Hypothalamus (tissue), 51 donors: ENCODE measurements around the gene ZNF777.
A peak's percentile ranks its signal among the peaks of the same experiment; 100 is the strongest.
"Not testable (repeated sequence)": the region's sequence is repeated elsewhere in the genome, so short reads cannot be mapped to it uniquely, and the experiment has no call there.

ENCODE experiments used
- DNase-seq, 51 donors: peaks; one replicate each; lab custom pipeline; 2025; lab: John Stamatoyannopoulos, UW

ZNF777 gene

GRCh38 chr7:149422162-149422913, 38.5 kb downstream of the ZNF777 start:
- DNase-seq, result peak in 22 of 51 donors; percentile 14 to 63 (median 32)

GRCh38 chr7:149420006-149420405, 40.9 kb downstream of the ZNF777 start:
- no peak for DNase-seq

GRCh38 chr7:149415391-149416071, 45.3 kb downstream of the ZNF777 start:
- peak in 2 of 51 donors; percentile 30 to 44 for DNase-seq

- DNase-seq, result peak in 36 of 51 donors; percentile 15 to 75 (median 50)
Observed at GRCh38 chr7:149414745-149415390, 46.0 kb downstream of the ZNF777 start.

GRCh38 chr7:149414171-149414570, 46.7 kb downstream of the ZNF777 start:
- DNase-seq, result no peak

- DNase-seq, result not testable (repeated sequence)
Observed at GRCh38 chr7:149413083-149413482, 47.8 kb downstream of the ZNF777 start.

GRCh38 chr7:149409895-149410294, 51.0 kb downstream of the ZNF777 start:
- no peak for DNase-seq

GRCh38 chr7:149404825-149405224, 56.0 kb downstream of the ZNF777 start:
- DNase-seq, result no peak

- no peak for DNase-seq
Observed at GRCh38 chr7:149404396-149404795, 56.5 kb downstream of the ZNF777 start.

- DNase-seq, result no peak
Observed at GRCh38 chr7:149398195-149398820, 62.6 kb downstream of the ZNF777 start.

GRCh38 chr7:149397470-149398043, 63.3 kb downstream of the ZNF777 start:
- DNase-seq, result no peak

- not testable (repeated sequence) for DNase-seq
Observed at GRCh38 chr7:149388550-149389335, 72.1 kb downstream of the ZNF777 start.

GRCh38 chr7:149386514-149386913, 74.3 kb downstream of the ZNF777 start:
- not testable (repeated sequence) for DNase-seq

GRCh38 chr7:149385195-149385950, 75.5 kb downstream of the ZNF777 start:
- DNase-seq, result no peak
